Neural progenitor cell (in vitro differentiated cells): ENCODE data around the gene FHIP1A.

ENCODE experiments used
- CTCF ChIP-seq: fragments of 200-600 bp; sonication (generic); IDR thresholded peaks from 2 replicates; pipeline ENCODE4 v1.5.1; 2017; ENCODE audit warnings: antibody characterized with exemption, mild to moderate bottlenecking
- EZH2 ChIP-seq: fragments of 200-600 bp; sonication (generic); IDR thresholded peaks from 2 replicates; pipeline ENCODE4 v1.6.1; 2017; ENCODE audit warnings: antibody characterized with exemption, mild to moderate bottlenecking, moderate library complexity

- TF ChIP-seq CTCF: no peak
- TF ChIP-seq EZH2: no peak
Measured at GRCh38 chr4:151395873-151396272, 13.1 kb upstream of the FHIP1A start.
